DOHH2 (cell line): ENCODE results near the gene ITSN2.
A peak's percentile ranks its signal among the peaks of the same experiment; 100 is the strongest.

Experiments
- H3F3A ChIP-seq: fragments of 200-600 bp; sonication (generic), shearing (Covaris generic); 2 replicates; pipeline ENCODE4 v1.6.0; 2016; ENCODE audit warnings: antibody characterized with exemption, mild to moderate bottlenecking; ENCODE audit not compliant: control insufficient read depth, insufficient read depth
- H3K27ac ChIP-seq: fragments of 200-600 bp; sonication (generic); 2 replicates; pipeline ENCODE4 v1.5.1; 2014; ENCODE audit warnings: low read depth, mild to moderate bottlenecking, low read length, moderate library complexity
- H3K27me3 ChIP-seq: fragments of 200-600 bp; sonication (generic); 2 replicates; pipeline ENCODE4 v1.6.1; 2014; ENCODE audit warnings: mild to moderate bottlenecking, low read length, mixed read lengths; ENCODE audit not compliant: control insufficient read depth
- H3K36me3 ChIP-seq: fragments of 200-600 bp; sonication (generic); 2 replicates; pipeline ENCODE4 v1.6.1; 2014; ENCODE audit warnings: mild to moderate bottlenecking, low read length, moderate library complexity, mixed read lengths; ENCODE audit not compliant: control insufficient read depth
- H3K4me1 ChIP-seq: fragments of 200-600 bp; sonication (generic); 2 replicates; pipeline ENCODE4 v1.6.1; 2014; ENCODE audit warnings: mild to moderate bottlenecking, low read length, mixed read lengths; ENCODE audit not compliant: control insufficient read depth
- H3K4me2 ChIP-seq: fragments of 200-600 bp; sonication (generic); 2 replicates; pipeline ENCODE4 v1.6.0; 2014; ENCODE audit warnings: mild to moderate bottlenecking, low read length, moderate library complexity
- H3K4me3 ChIP-seq: fragments of 200-600 bp; sonication (generic); 2 replicates; pipeline ENCODE4 v1.5.1; 2014; ENCODE audit warnings: mild to moderate bottlenecking, low read length, mixed read lengths
- H3K79me2 ChIP-seq: fragments of 200-600 bp; sonication (generic); 2 replicates; pipeline ENCODE4 v1.6.1; 2014; ENCODE audit warnings: mild to moderate bottlenecking, low read length, mixed read lengths; ENCODE audit not compliant: control insufficient read depth
- H3K9me2 ChIP-seq: fragments of 200-600 bp; sonication (generic); replicated peaks from 2 replicates; pipeline ENCODE4 v1.6.1; 2014; ENCODE audit warnings: mild to moderate bottlenecking, low read length, mixed read lengths; ENCODE audit not compliant: control insufficient read depth
- H3K9me3 ChIP-seq: fragments of 200-600 bp; sonication (generic); 2 replicates; pipeline ENCODE4 v1.6.1; 2014; ENCODE audit warnings: antibody characterized with exemption, low read length, mixed read lengths; ENCODE audit not compliant: control insufficient read depth, insufficient read depth
- H4K20me1 ChIP-seq: fragments of 200-600 bp; sonication (generic); 2 replicates; pipeline ENCODE4 v1.6.0; 2014; ENCODE audit warnings: low read depth, mild to moderate bottlenecking, antibody characterized with exemption, low read length, moderate library complexity; ENCODE audit not compliant: control insufficient read depth, insufficient read depth
- CTCF ChIP-seq: fragments of 200-600 bp; sonication (generic); IDR thresholded peaks from one replicate; pipeline ENCODE4 v1.5.1; 2014; ENCODE audit warnings: antibody characterized with exemption, mild to moderate bottlenecking, low read depth, low read length; ENCODE audit not compliant: poor library complexity, severe bottlenecking
- EZH2phosphoT487 ChIP-seq: fragments of 200-600 bp; sonication (generic); IDR thresholded peaks from 2 replicates; pipeline ENCODE4 v1.6.1; 2017; ENCODE audit warnings: borderline replicate concordance, mild to moderate bottlenecking, antibody characterized with exemption, low read length, moderate library complexity, mixed read lengths

The ITSN2 gene

GRCh38 chr2:24220554-24221291 is 139.6 kb downstream of the ITSN2 start:
- Histone ChIP-seq H3K9me2 (no peaks in the 10 kb centered on the region), H3F3A (no peaks in the 10 kb centered on the region), H3K4me3 (no peak overlapping the region), H3K27ac (no peak overlapping the region), H3K4me1 (peaks cover 5% of the 10 kb centered on the region), H3K27me3 (no peaks in the 10 kb centered on the region), H3K4me2 (no peak overlapping the region), H3K79me2 (no peaks in the 10 kb centered on the region), H3K9me3 (no peaks in the 10 kb centered on the region), H4K20me1 (no peaks in the 10 kb centered on the region), H3K36me3 (peaks cover 5% of the 10 kb centered on the region)
- TF ChIP-seq CTCF, result no peak
- no peak for TF ChIP-seq EZH2phosphoT487

GRCh38 chr2:24214880-24215279 is 145.5 kb downstream of the ITSN2 start:
- H3K9me3 ChIP-seq, result no peaks in the 10 kb centered on the region
- H3K27ac ChIP-seq, result peak overlapping the region; percentile 49
- TF ChIP-seq EZH2phosphoT487 (no peak), CTCF (no peak)
- peaks cover 25% of the 10 kb centered on the region for H3K4me1 ChIP-seq
- H3K9me2 ChIP-seq, result no peaks in the 10 kb centered on the region
- no peaks in the 10 kb centered on the region for H3K27me3 ChIP-seq
- H3F3A ChIP-seq, result peaks cover 6% of the 10 kb centered on the region; the same call in 1 of the 2 replicates
- no peaks in the 10 kb centered on the region for H3K79me2 ChIP-seq
- H3K4me3 ChIP-seq, result peak overlapping the region; percentile 12; the same call in 1 of the 2 replicates
- H4K20me1 ChIP-seq, result no peaks in the 10 kb centered on the region
- peak overlapping the region; percentile 50 for H3K4me2 ChIP-seq
- peaks cover 17% of the 10 kb centered on the region for H3K36me3 ChIP-seq

GRCh38 chr2:24211408-24211807 is 148.9 kb downstream of the ITSN2 start:
- H3K36me3 ChIP-seq, result peaks cover 21% of the 10 kb centered on the region

More at GRCh38 chr2:24211408-24211807, 148.9 kb downstream of the ITSN2 start:
- TF ChIP-seq EZH2phosphoT487, result no peak
- no peak for TF ChIP-seq CTCF
- Histone ChIP-seq H3K27ac (no peak overlapping the region), H3F3A (peaks cover 6% of the 10 kb centered on the region; the same call in 1 of the 2 replicates), H4K20me1 (no peaks in the 10 kb centered on the region), H3K27me3 (no peaks in the 10 kb centered on the region), H3K4me3 (no peak overlapping the region), H3K9me2 (no peaks in the 10 kb centered on the region), H3K79me2 (no peaks in the 10 kb centered on the region), H3K9me3 (no peaks in the 10 kb centered on the region), H3K4me1 (peaks cover 25% of the 10 kb centered on the region), H3K4me2 (no peak overlapping the region)
